K562 (cell line): ENCODE data around the gene AMH. TPM values are rescaled to one million over a fixed set of nuclear protein-coding genes. Genes with fewer than 3 reads are reported as not detected.

Experiments used
- DNMT1 ChIP-seq: fragments of 450-650 bp; IDR thresholded peaks from 2 replicates; pipeline ENCODE4 v1.6.1; 2016; ENCODE audit warnings: antibody characterized with exemption, mild to moderate bottlenecking
- LCOR ChIP-seq: sonication (generic); formaldehyde crosslinking; IDR thresholded peaks from 2 replicates; pipeline ENCODE4 v1.8.0; 2022; ENCODE audit warnings: mild to moderate bottlenecking, missing genetic modification reagents
- MAZ ChIP-seq, 2 experiments: fragments of 450-650 bp in 1 of 2; sonication (generic) in 1 of 2; formaldehyde crosslinking; IDR thresholded peaks in 1 of 2; conservative IDR thresholded peaks in 1 of 2; 2 replicates each; pipeline versions ENCODE4 v1.4.0 to v1.5.0; 2020; ENCODE audit warnings: mild to moderate bottlenecking in 1 of 2, missing genetic modification reagents in 1 of 2
- RBBP5 ChIP-seq: fragments of 200-600 bp; sonication (generic); IDR thresholded peaks from 2 replicates; pipeline ENCODE4 v1.6.1; 2012; ENCODE audit warnings: borderline replicate concordance, mild to moderate bottlenecking, low read length, control low read depth, inconsistent platforms; ENCODE audit not compliant: insufficient read depth, poor library complexity, severe bottlenecking
- polyA plus RNA-seq, 8 experiments: library from polyadenylated mRNA; depleted of rRNA in 4 of 8; stranded (reverse) in 5 of 8; unstranded in 3 of 8; fragments of >200 nt; fragmentation: Nextera tagmentation in 2 of 8; fragmentation: Illumina TruSeq in 1 of 8; extraction: Ambion mirVana in 2 of 8; extraction: Trizol in 1 of 8; gene quantifications; 2 replicates each; pipeline versions ENCODE4 v1.2.1 to v1.2.3, GENCODE V29; 2011 to 2014; ENCODE audit warnings: inconsistent platforms in 1 of 8, missing spikeins in 1 of 8
- total RNA-seq, 7 experiments: library from RNA; depleted of rRNA in 6 of 7; stranded (reverse); fragments of >200 nt in 6 of 7; fragmentation: Illumina TruSeq in 2 of 7; extraction: Trizol in 2 of 7; gene quantifications; 2 replicates each; pipeline versions ENCODE4 v1.2.1 to v1.2.3, GENCODE V29; 2011 to 2021; ENCODE audit warnings: low replicate concordance in 1 of 7
- TF ChIP-seq, protein P1 (sequence below): fragments of 450-650 bp; IDR thresholded peaks from 2 replicates; pipeline ENCODE4 v1.6.1; 2016; ENCODE audit warnings: low read depth
- TF ChIP-seq, protein P2 (sequence below): fragments of 450-650 bp; IDR thresholded peaks from 2 replicates; pipeline ENCODE4 v1.6.1; 2016; ENCODE audit warnings: antibody characterized with exemption

AMH gene
- total and polyA plus RNA-seq, 9 of the 15 experiments (the other 6 are each of a cell fraction or from before 2014, with no cell fraction given): 0.29 to 27.4 (median 2.6) TPM; not detected in 2

DNA sequence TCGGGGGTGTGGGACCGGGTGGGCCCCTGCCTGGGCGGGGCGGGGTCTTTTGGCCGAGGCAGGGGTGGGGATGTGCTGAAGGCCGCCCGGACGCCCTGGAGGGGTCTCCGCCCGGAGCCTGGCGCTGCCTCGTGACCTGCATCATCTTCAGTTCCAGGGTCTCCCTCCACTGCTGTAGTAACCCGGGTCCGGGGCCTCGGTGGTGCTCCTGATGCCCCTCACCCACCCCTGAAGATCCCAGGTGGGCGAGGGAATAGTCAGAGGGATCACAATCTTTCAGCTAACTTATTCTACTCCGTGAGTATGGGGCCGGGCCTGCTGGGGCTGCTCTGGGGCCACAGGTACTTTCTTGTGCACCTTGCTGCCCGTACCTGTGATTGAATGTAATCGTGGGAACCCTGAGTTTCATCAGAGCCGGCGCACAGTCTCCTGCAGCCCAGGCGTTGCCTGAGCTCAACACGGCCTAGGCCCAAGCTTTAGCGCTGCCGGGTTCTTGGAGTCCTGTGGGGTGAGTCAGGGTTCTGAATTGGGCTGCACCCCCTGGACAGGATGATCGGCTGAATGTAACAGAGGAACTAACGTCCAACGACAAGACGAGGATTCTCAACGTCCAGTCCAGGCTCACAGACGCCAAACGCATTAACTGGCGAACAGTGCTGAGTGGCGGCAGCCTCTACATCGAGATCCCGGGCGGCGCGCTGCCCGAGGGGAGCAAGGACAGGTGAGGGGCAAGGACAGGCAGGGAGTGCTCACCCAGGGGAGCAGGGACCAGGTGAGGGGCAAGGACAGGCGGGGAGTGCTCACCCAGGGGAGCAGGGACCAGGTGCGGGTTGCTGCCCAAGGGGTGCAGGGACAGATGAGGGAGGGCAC lies 22.3 kb downstream of the AMH start (continued):
- TF ChIP-seq, protein P1, sequence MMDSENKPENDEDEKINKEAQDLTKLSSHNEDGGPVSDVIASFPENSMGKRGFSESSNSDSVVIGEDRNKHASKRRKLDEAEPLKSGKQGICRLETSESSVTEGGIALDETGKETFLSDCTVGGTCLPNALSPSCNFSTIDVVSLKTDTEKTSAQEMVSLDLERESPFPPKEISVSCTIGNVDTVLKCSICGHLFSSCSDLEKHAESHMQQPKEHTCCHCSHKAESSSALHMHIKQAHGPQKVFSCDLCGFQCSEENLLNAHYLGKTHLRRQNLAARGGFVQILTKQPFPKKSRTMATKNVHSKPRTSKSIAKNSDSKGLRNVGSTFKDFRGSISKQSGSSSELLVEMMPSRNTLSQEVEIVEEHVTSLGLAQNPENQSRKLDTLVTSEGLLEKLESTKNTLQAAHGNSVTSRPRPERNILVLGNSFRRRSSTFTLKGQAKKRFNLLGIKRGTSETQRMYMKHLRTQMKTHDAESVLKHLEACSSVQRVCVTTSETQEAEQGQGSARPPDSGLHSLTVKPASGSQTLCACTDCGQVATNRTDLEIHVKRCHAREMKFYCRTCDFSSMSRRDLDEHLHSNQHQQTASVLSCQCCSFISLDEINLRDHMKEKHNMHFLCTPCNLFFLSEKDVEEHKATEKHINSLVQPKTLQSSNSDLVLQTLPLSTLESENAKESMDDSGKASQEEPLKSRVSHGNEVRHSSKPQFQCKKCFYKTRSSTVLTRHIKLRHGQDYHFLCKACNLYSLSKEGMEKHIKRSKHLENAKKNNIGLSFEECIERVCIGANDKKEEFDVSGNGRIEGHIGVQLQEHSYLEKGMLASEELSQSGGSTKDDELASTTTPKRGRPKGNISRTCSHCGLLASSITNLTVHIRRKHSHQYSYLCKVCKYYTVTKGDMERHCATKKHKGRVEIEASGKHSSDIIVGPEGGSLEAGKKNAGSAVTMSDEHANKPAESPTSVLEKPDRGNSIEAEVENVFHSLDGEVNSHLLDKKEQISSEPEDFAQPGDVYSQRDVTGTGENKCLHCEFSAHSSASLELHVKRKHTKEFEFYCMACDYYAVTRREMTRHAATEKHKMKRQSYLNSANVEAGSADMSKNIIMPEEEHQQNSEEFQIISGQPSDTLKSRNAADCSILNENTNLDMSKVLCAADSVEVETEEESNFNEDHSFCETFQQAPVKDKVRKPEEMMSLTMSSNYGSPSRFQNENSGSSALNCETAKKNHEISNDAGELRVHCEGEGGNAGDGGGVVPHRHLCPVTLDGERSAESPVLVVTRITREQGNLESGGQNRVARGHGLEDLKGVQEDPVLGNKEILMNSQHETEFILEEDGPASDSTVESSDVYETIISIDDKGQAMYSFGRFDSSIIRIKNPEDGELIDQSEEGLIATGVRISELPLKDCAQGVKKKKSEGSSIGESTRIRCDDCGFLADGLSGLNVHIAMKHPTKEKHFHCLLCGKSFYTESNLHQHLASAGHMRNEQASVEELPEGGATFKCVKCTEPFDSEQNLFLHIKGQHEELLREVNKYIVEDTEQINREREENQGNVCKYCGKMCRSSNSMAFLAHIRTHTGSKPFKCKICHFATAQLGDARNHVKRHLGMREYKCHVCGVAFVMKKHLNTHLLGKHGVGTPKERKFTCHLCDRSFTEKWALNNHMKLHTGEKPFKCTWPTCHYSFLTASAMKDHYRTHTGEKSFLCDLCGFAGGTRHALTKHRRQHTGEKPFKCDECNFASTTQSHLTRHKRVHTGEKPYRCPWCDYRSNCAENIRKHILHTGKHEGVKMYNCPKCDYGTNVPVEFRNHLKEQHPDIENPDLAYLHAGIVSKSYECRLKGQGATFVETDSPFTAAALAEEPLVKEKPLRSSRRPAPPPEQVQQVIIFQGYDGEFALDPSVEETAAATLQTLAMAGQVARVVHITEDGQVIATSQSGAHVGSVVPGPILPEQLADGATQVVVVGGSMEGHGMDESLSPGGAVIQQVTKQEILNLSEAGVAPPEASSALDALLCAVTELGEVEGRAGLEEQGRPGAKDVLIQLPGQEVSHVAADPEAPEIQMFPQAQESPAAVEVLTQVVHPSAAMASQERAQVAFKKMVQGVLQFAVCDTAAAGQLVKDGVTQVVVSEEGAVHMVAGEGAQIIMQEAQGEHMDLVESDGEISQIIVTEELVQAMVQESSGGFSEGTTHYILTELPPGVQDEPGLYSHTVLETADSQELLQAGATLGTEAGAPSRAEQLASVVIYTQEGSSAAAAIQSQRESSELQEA: no peak
- TF ChIP-seq DNMT1 (no peak), RBBP5 (peak; percentile 46), MAZ (CRISPR knock-in tag; conservative IDR thresholded peaks at IDR 0.05 in 1 of 2, IDR thresholded peaks at IDR 0.05 in 1 of 2) (0 out of 4 replicates have a peak, but pooled peaks of 1 of the 2 experiments have one; percentile 16), LCOR (CRISPR knock-in tag) (no peak)
- TF ChIP-seq, protein P2, sequence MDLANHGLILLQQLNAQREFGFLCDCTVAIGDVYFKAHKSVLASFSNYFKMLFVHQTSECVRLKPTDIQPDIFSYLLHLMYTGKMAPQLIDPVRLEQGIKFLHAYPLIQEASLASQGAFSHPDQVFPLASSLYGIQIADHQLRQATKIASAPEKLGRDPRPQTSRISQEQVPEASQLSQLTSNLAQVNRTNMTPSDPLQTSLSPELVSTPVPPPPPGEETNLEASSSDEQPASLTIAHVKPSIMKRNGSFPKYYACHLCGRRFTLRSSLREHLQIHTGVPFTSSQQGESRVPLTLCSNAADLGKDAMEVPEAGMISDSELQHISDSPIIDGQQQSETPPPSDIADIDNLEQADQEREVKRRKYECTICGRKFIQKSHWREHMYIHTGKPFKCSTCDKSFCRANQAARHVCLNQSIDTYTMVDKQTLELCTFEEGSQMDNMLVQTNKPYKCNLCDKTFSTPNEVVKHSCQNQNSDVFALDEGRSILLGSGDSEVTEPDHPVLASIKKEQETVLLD: no peak
